Hematopoietic multipotent progenitor cell treated with erythropoietin and hydrocortisone succinate and interleukin-3 and kit ligand, for 6 days (in vitro differentiated cells): ENCODE results near the gene R3HDM4.
A peak's percentile ranks its signal among the peaks of the same experiment; 100 is the strongest.
"Not testable (repeated sequence)": the region's sequence is repeated elsewhere in the genome, so short reads cannot be mapped to it uniquely, and the experiment has no call there.

Experiments
- DNase-seq: peaks from one replicate; pipeline ENCODE4 v3.0.0-alpha.2; 2015

Gene R3HDM4

DNA sequence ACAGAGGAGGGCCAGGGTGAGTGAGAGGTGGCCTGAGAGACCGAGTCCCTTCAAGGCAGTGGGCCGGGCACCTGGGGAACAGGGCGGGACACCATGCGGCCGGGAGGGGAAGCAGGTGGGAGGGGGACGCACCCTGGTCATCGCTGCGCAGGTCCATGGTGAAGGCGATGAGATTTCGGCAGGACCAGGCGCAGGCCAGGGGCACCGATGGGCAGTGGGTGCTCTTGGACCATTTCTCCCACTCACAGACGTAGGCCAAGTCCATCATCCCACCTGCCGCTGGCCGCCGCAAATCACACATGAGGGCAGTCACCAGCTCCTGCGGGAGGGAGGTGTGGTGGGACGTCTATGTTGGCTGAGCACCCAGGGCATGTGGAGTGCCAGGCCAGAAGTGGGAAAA is 22.2 kb downstream of the R3HDM4 start:
- no peak for DNase-seq

DNA sequence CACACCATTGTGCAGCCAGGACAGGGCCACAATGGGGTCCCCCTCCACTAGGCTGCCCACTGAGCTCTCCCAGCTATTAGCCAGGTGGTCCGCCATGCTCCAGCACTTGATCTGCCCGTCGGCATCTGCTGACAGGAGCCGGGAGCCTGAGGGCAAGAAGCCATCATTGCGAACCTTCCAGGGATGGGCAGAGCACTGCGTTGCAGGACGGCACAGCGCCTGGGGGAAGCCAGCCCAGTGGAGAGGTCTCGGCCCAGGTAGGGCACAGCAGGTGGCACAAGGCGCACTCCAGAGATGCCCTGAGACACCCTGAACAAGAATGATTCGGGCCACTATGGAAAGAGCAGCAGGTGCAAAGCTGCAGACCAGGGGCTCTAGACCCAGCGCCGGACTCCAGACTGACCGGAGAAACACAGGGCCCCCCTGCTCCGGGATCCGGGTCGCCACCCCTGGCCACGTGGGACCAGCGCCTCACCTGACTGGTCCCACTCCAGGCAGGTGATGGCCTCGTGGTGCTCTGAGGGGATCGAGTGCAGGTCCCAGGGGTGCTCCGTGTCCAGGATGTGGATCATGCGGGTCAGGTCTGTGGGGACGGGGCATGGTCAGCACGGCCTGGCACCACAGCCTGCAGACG is 23.2 kb downstream of the R3HDM4 start:
- no peak for DNase-seq

GRCh38 chr19:888581-889385 is 24.2 kb downstream of the R3HDM4 start:
- DNase-seq = peak; percentile 78

DNA sequence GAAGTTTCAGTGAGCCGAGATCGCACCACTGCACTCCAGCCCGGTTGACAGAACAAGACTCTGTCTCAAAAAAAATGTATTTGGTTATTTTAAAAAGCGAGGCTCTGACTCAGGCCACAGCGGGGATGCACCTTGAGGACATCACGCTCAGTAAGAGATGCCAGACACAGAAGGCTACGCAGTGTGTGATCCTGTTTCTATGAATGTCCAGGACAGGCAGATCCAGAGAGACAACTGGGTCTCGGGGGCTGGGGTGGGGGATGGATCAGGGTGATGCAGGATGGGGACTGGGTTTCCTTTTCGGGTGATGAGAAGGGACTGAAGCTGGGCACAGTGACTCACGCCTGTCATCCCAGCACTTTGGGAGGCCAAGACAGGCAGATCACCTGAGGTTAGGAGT is 25.4 kb downstream of the R3HDM4 start:
- DNase-seq = no peak

- DNase-seq = no peak
Observed at GRCh38 chr19:887072-887471, 25.9 kb downstream of the R3HDM4 start.

DNA sequence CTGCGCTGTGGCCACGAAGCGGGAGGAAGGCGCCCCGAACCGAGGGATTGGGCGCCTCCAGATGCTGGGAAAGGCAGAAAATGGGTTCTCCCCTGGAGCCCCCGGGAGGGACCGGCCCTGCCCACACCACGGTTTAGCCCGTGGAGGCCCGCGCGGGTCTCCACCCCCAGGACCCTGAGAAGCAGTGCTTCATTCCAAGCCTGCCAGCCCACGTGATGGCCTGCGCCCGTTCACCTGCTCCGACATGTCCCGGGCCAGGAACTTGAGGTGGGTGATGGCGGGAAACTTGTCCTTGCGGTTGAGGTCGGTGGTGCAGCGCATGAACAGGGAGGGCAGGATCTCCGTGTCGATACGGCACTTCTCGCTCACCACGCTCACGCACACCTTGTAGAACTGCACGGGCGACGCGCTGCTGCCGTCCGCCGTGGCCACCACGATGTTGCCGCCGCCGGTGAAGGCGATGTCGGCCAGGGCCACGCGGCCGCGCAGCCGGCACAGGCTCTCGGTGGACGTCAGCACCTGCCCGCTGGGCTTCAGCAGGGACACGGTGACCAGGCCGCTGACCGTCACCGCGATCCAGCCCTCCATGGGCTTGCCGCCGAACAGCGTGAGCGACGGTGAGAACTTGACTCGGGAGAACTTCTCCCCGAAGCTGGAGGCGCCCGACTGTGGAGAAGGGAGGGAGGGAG is 27.3 kb downstream of the R3HDM4 start:
- DNase-seq = no peak

- DNase-seq = no peak
Observed at GRCh38 chr19:884420-885211, 28.4 kb downstream of the R3HDM4 start.

- DNase-seq = no peak
Observed at GRCh38 chr19:883661-884211, 29.3 kb downstream of the R3HDM4 start.

GRCh38 chr19:882871-883497 is 30.0 kb downstream of the R3HDM4 start:
- no peak for DNase-seq

DNA sequence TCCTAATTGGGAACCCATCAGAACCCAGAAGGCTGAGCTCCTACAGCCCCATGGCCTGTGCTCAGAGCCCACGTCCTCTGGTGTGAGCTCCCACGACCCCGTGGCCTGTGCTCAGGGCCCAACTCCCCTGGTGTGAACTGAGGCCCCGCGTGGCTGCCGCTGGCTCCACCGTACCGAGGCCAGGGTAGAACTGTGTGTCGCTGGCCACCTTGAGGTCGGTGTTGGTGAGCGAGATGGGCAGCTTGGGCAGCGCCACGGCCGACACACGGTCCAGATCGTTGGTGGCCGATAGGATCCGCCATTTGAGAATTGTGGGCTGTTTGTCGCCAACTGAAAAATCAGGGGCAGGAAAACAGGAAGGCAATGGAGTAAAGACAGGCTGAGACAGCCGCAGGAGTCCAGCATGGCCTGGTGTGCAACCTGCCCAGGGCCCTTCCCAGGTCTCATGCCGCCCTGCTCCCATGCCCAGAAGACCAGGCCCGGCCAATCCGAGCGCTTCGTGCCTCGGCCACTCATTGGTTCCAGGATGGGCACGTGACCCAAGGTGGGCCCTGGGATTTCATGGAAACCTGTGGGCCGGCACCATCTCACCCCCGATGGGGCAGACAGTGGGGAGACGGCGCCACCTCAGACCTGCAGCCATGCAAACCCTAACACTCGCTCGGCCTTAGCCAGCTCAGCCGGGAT is 31.5 kb downstream of the R3HDM4 start:
- no peak for DNase-seq

GRCh38 chr19:879711-880438 is 33.1 kb downstream of the R3HDM4 start:
- DNase-seq = no peak

- not testable (repeated sequence) for DNase-seq
Observed at GRCh38 chr19:878751-879561, 34.1 kb downstream of the R3HDM4 start.

DNA sequence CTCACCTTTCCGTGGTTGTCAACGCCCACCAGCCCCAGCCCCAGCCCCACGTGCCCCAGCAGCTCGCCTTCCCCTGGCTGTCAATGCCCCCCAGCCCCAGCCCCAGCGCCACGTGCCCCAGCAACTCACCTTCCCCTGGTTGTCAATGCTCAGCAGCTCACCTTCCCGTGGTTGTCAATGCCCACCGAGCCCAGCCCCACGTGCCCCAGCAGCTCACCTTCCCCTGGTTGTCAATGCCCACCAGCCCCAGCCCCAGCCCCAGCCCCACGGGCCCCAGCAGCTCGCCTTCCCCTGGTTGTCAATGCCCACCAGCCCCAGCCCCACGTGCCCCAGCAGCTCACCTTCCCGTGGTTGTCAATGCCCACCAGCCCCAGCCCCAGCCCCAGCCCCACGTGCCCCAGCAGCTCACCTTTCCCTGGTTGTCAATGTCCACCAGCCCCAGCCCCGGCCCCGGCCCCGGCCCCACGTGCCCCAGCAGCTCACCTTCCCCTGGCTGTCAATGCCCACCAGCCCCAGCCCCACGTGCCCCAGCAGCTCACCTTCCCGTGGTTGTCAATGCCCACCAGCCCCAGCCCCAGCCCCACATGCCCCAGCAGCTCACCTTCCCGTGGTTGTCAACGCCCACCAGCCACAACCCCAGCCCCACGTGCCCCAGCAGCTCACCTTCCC is 34.9 kb downstream of the R3HDM4 start:
- DNase-seq = not testable (repeated sequence)

- DNase-seq = no peak
Observed at GRCh38 chr19:876780-877314, 36.2 kb downstream of the R3HDM4 start.

GRCh38 chr19:876089-876488 is 36.9 kb downstream of the R3HDM4 start:
- no peak for DNase-seq

- no peak for DNase-seq
Observed at GRCh38 chr19:875265-875879, 37.6 kb downstream of the R3HDM4 start.

DNA sequence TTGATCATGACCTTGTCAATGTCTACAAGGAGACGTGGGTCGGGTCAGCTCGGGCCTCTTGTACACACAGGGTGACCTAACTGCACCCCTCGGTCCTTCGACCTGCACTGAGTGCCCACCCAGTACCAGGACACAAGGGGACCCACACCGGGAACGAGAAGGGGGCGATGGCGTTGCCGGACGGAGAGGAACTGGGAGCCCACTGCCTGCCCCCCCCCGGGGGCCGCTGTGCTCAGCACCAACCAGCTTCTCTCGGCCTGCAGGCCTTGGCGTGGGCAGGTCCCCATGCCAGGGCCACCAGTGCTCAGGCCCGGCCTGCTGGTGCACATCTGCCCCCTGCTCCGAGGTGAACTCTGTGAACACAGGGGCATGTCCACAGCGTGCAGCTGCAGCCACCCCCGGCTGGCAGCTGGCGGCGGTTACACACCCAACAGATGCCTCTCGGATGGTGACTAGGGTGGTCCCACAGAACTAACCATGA is 39.4 kb downstream of the R3HDM4 start:
- DNase-seq = no peak

GRCh38 chr19:873084-873483 is 39.9 kb downstream of the R3HDM4 start:
- DNase-seq = peak; percentile 90
